ENCODE data around the gene IL20RA. TPM values are rescaled to one million over a fixed set of nuclear protein-coding genes. Genes with fewer than 3 reads are reported as not detected.
"Not testable (repeated sequence)": the region's sequence is repeated elsewhere in the genome, so short reads cannot be mapped to it uniquely, and the experiment has no call there.

IL20RA gene
- total and polyA plus RNA-seq, 5 donors: 0.11 to 3.7 (median 2.1) TPM

GRCh38 chr6:136971609-136972008 is 73.2 kb downstream of the IL20RA start:
- Histone ChIP-seq H3K9me3 (ENCODE audit: control insufficient read depth, low read length) (no peaks in the 10 kb centered on the region), H3K27ac (ENCODE audit: low read length) (no peak overlapping the region), H3K27me3 (ENCODE audit: control insufficient read depth, insufficient read depth) (no peaks in the 10 kb centered on the region), H3K4me3 (ENCODE audit: low read length) (no peak overlapping the region), H3K4me1 (ENCODE audit: control insufficient read depth, insufficient read depth, low read length) (peaks cover 2% of the 10 kb centered on the region)
- intact Hi-C loops (cut with DNase I): no loop called here
- no peak for DNase-seq
- no peak for ATAC-seq
- WGBS: 88% methylated on average over 6 of the region's 6 CpGs

- H3K27me3 ChIP-seq (ENCODE audit: control insufficient read depth, insufficient read depth): no peaks in the 10 kb centered on the region
- H3K4me1 ChIP-seq (ENCODE audit: control insufficient read depth, insufficient read depth, low read length): peaks cover 2% of the 10 kb centered on the region
- 89% methylated on average over 4 of the region's 4 CpGs for WGBS
- H3K27ac ChIP-seq (ENCODE audit: low read length): peak overlapping the region; percentile 24
- H3K9me3 ChIP-seq (ENCODE audit: control insufficient read depth, low read length): no peaks in the 10 kb centered on the region
- intact Hi-C loops (cut with DNase I): no loop called here
- DNase-seq: no peak
- ATAC-seq: no peak
- H3K4me3 ChIP-seq (ENCODE audit: low read length): no peak overlapping the region
These were observed 74.8 kb downstream of the IL20RA start for GRCh38 chr6:136969930-136970329.

GRCh38 chr6:136969433-136969832 is 75.3 kb downstream of the IL20RA start:
- DNase-seq (no peak), ATAC-seq (peak in 1 of 2 donors; percentile 17)
- no peak overlapping the region for H3K4me3 ChIP-seq (ENCODE audit: low read length)
- peaks cover 2% of the 10 kb centered on the region for H3K4me1 ChIP-seq (ENCODE audit: control insufficient read depth, insufficient read depth, low read length)
- WGBS: 66% methylated on average over 5 of the region's 5 CpGs
- H3K27me3 ChIP-seq (ENCODE audit: control insufficient read depth, insufficient read depth): no peaks in the 10 kb centered on the region
- H3K27ac ChIP-seq (ENCODE audit: low read length): peak overlapping the region; percentile 24
- intact Hi-C loops (cut with DNase I): no loop called here
- H3K9me3 ChIP-seq (ENCODE audit: control insufficient read depth, low read length): no peaks in the 10 kb centered on the region

- H3K27me3 ChIP-seq (ENCODE audit: control insufficient read depth, insufficient read depth): no peaks in the 10 kb centered on the region
- H3K4me3 ChIP-seq (ENCODE audit: low read length): no peak overlapping the region
- H3K4me1 ChIP-seq (ENCODE audit: control insufficient read depth, insufficient read depth, low read length): no peaks in the 10 kb centered on the region
- ATAC-seq: peak; percentile 45 to 79
- no peak overlapping the region for H3K27ac ChIP-seq (ENCODE audit: low read length)
- intact Hi-C loops (cut with DNase I): no loop called here
- WGBS: 37% methylated on average over 7 of the region's 7 CpGs
- peak in 2 of 3 donors; percentile 86 to 87 for DNase-seq
- H3K9me3 ChIP-seq (ENCODE audit: control insufficient read depth, low read length): no peaks in the 10 kb centered on the region
These were observed 75.9 kb downstream of the IL20RA start for GRCh38 chr6:136968837-136969236.

GRCh38 chr6:136967876-136968752 is 76.7 kb downstream of the IL20RA start:
- intact Hi-C loops (cut with DNase I): no loop called here
- H3K4me1 ChIP-seq (ENCODE audit: control insufficient read depth, insufficient read depth, low read length): no peaks in the 10 kb centered on the region

GRCh38 chr6:136964398-136964797 is 80.4 kb downstream of the IL20RA start:
- H3K27me3 ChIP-seq (ENCODE audit: control insufficient read depth, insufficient read depth): no peaks in the 10 kb centered on the region
- no peaks in the 10 kb centered on the region for H3K9me3 ChIP-seq (ENCODE audit: control insufficient read depth, low read length)
- H3K4me3 ChIP-seq (ENCODE audit: low read length): no peak overlapping the region
- H3K27ac ChIP-seq (ENCODE audit: low read length): peak overlapping the region; percentile 7
- ATAC-seq: no peak
- no peak for DNase-seq
- intact Hi-C loops (cut with DNase I): no loop called here
- WGBS: 78% methylated on average over 2 of the region's 2 CpGs
- H3K4me1 ChIP-seq (ENCODE audit: control insufficient read depth, insufficient read depth, low read length): no peaks in the 10 kb centered on the region

More at GRCh38 chr6:136967876-136968752, 76.7 kb downstream of the IL20RA start:
- DNase-seq: peak; percentile 70 to 88 (median 81)
- WGBS: 51% methylated on average over 19 of the region's 19 CpGs
- Histone ChIP-seq H3K4me3 (ENCODE audit: low read length) (no peak overlapping the region), H3K9me3 (ENCODE audit: control insufficient read depth, low read length) (no peaks in the 10 kb centered on the region), H3K27ac (ENCODE audit: low read length) (no peak overlapping the region), H3K27me3 (ENCODE audit: control insufficient read depth, insufficient read depth) (no peaks in the 10 kb centered on the region)
- ATAC-seq: peak; percentile 77 to 85

- WGBS: 35% methylated on average over 2 of the region's 2 CpGs
- peak; percentile 59 to 73 for ATAC-seq
- peak overlapping the region; percentile 53 for H3K27ac ChIP-seq (ENCODE audit: low read length)
These were observed 81.5 kb downstream of the IL20RA start for GRCh38 chr6:136963259-136963658.

GRCh38 chr6:136962661-136963060 is 82.1 kb downstream of the IL20RA start:
- intact Hi-C loops (cut with DNase I): no loop called here
- H3K27ac ChIP-seq (ENCODE audit: low read length): no peak overlapping the region
- H3K27me3 ChIP-seq (ENCODE audit: control insufficient read depth, insufficient read depth): no peaks in the 10 kb centered on the region
- H3K4me3 ChIP-seq (ENCODE audit: low read length): no peak overlapping the region
- DNase-seq: peak in 1 of 3 donors; percentile 59
- ATAC-seq: peak; percentile 86 to 91
- H3K4me1 ChIP-seq (ENCODE audit: control insufficient read depth, insufficient read depth, low read length): no peaks in the 10 kb centered on the region
- no peaks in the 10 kb centered on the region for H3K9me3 ChIP-seq (ENCODE audit: control insufficient read depth, low read length)
- 23% methylated on average over 4 of the region's 4 CpGs for WGBS

More at GRCh38 chr6:136963259-136963658, 81.5 kb downstream of the IL20RA start:
- H3K9me3 ChIP-seq (ENCODE audit: control insufficient read depth, low read length): no peaks in the 10 kb centered on the region
- no peaks in the 10 kb centered on the region for H3K27me3 ChIP-seq (ENCODE audit: control insufficient read depth, insufficient read depth)
- intact Hi-C loops (cut with DNase I): no loop called here
- no peaks in the 10 kb centered on the region for H3K4me1 ChIP-seq (ENCODE audit: control insufficient read depth, insufficient read depth, low read length)
- no peak overlapping the region for H3K4me3 ChIP-seq (ENCODE audit: low read length)
- DNase-seq: no peak

GRCh38 chr6:136961848-136962247 is 82.9 kb downstream of the IL20RA start:
- H3K27ac ChIP-seq (ENCODE audit: low read length): no peak overlapping the region
- no peaks in the 10 kb centered on the region for H3K4me1 ChIP-seq (ENCODE audit: control insufficient read depth, insufficient read depth, low read length)
- no peak for ATAC-seq
- 59% methylated on average over 5 of the region's 5 CpGs for WGBS
- no peaks in the 10 kb centered on the region for H3K27me3 ChIP-seq (ENCODE audit: control insufficient read depth, insufficient read depth)
- H3K9me3 ChIP-seq (ENCODE audit: control insufficient read depth, low read length): no peaks in the 10 kb centered on the region
- DNase-seq: no peak
- H3K4me3 ChIP-seq (ENCODE audit: low read length): no peak overlapping the region
- intact Hi-C loops (cut with DNase I): no loop called here

GRCh38 chr6:136960781-136961180 is 84.0 kb downstream of the IL20RA start:
- intact Hi-C loops (cut with DNase I): no loop called here
- ATAC-seq: no peak

GRCh38 chr6:136959935-136960334 is 84.8 kb downstream of the IL20RA start:
- intact Hi-C loops (cut with DNase I); H3K9me3 ChIP-seq (ENCODE audit: control insufficient read depth, low read length); H3K4me1 ChIP-seq (ENCODE audit: control insufficient read depth, insufficient read depth, low read length); DNase-seq; H3K4me3 ChIP-seq (ENCODE audit: low read length); ATAC-seq; H3K27me3 ChIP-seq (ENCODE audit: control insufficient read depth, insufficient read depth); H3K27ac ChIP-seq (ENCODE audit: low read length): not testable (repeated sequence)
- WGBS: 90% methylated on average over 6 of the region's 6 CpGs

More at GRCh38 chr6:136960781-136961180, 84.0 kb downstream of the IL20RA start:
- 73% methylated on average over 3 of the region's 3 CpGs for WGBS
- no peak for DNase-seq
- Histone ChIP-seq H3K4me3 (ENCODE audit: low read length) (no peak overlapping the region), H3K27me3 (ENCODE audit: control insufficient read depth, insufficient read depth) (no peaks in the 10 kb centered on the region), H3K4me1 (ENCODE audit: control insufficient read depth, insufficient read depth, low read length) (no peaks in the 10 kb centered on the region), H3K9me3 (ENCODE audit: control insufficient read depth, low read length) (no peaks in the 10 kb centered on the region), H3K27ac (ENCODE audit: low read length) (no peak overlapping the region)
